Neuronal stem cell (in vitro differentiated cells): ENCODE results near the gene MARVELD1.

Source experiments
- DNase-seq: peaks from one replicate; pipeline ENCODE4 v3.0.0-alpha.2; 2013; ENCODE audit warnings: low spot score
- H2AFZ ChIP-seq: one replicate; pipeline ENCODE4 v1.6.1; 2013; ENCODE audit warnings: mild to moderate bottlenecking, low read length, inconsistent platforms
- H2AK5ac ChIP-seq: 2 replicates; pipeline ENCODE4 v1.6.1; 2013; ENCODE audit warnings: low read depth, mild to moderate bottlenecking, inconsistent platforms, low read length, moderate library complexity, mixed read lengths
- H2BK120ac ChIP-seq: 2 replicates; pipeline ENCODE4 v1.6.1; 2013; ENCODE audit warnings: low read depth, mild to moderate bottlenecking, inconsistent platforms, low read length, moderate library complexity, mixed read lengths
- H2BK12ac ChIP-seq: one replicate; pipeline ENCODE4 v1.6.1; 2013; ENCODE audit warnings: low read length, inconsistent platforms
- H2BK15ac ChIP-seq: 2 replicates; pipeline ENCODE4 v1.6.1; 2013; ENCODE audit warnings: mild to moderate bottlenecking, low read length, inconsistent platforms, mixed read lengths
- H2BK5ac ChIP-seq: one replicate; pipeline ENCODE4 v1.6.1; 2013; ENCODE audit warnings: inconsistent platforms, mild to moderate bottlenecking, low read length, moderate library complexity
- H3K14ac ChIP-seq: one replicate; pipeline ENCODE4 v1.6.1; 2013; ENCODE audit warnings: low read length, inconsistent platforms
- H3K18ac ChIP-seq: 2 replicates; pipeline ENCODE4 v1.6.1; 2013; ENCODE audit warnings: low read length, inconsistent platforms
- H3K23ac ChIP-seq: 2 replicates; pipeline ENCODE4 v1.6.1; 2013; ENCODE audit warnings: low read depth, mild to moderate bottlenecking, mixed read lengths, low read length, inconsistent platforms; ENCODE audit not compliant: poor library complexity
- H3K27ac ChIP-seq: replicated peaks from 3 replicates; pipeline ENCODE4 v1.5.1; 2013; ENCODE audit warnings: low read length, inconsistent platforms
- H3K27me3 ChIP-seq, 3 experiments: 2 replicates each; pipeline ENCODE4 v1.6.1; 2013; ENCODE audit warnings: low read length in 3 of 3, mild to moderate bottlenecking in 2 of 3, inconsistent platforms in 1 of 3, low read depth in 1 of 3, mixed read lengths in 1 of 3, moderate library complexity in 1 of 3; ENCODE audit not compliant: control insufficient read depth in 3 of 3, insufficient read depth in 3 of 3
- H3K36me3 ChIP-seq, 2 donors: replicated peaks in 1 of 2; 2 replicates each; pipeline ENCODE4 v1.6.1; 2013; ENCODE audit warnings: low read length in 2 of 2; ENCODE audit not compliant: control insufficient read depth in 2 of 2, insufficient read depth in 2 of 2
- H3K4ac ChIP-seq: 2 replicates; pipeline ENCODE4 v1.6.1; 2013; ENCODE audit warnings: inconsistent platforms, mild to moderate bottlenecking, low read length, moderate library complexity
- H3K4me1 ChIP-seq, 2 donors: 1 replicate in 1 of 2; 2 replicates in 1 of 2; pipeline ENCODE4 v1.6.1; 2013; ENCODE audit warnings: low read length in 2 of 2, low read depth in 1 of 2; ENCODE audit not compliant: control insufficient read depth in 2 of 2, insufficient read depth in 1 of 2
- H3K4me2 ChIP-seq: one replicate; pipeline ENCODE4 v1.6.1; 2013; ENCODE audit warnings: mild to moderate bottlenecking, low read length, inconsistent platforms; ENCODE audit not compliant: insufficient read depth, poor library complexity, severe bottlenecking
- H3K4me3 ChIP-seq, 2 donors: 2 replicates each; pipeline ENCODE4 v1.5.1; 2013; ENCODE audit warnings: low read length in 2 of 2, mild to moderate bottlenecking in 2 of 2, inconsistent platforms in 1 of 2, moderate library complexity in 1 of 2
- H3K79me1 ChIP-seq: one replicate; pipeline ENCODE4 v1.6.1; 2013; ENCODE audit warnings: low read depth, mild to moderate bottlenecking, inconsistent platforms, low read length, moderate library complexity
- H3K9ac ChIP-seq: one replicate; pipeline ENCODE4 v1.6.1; 2013; ENCODE audit warnings: mild to moderate bottlenecking, low read depth, low read length, inconsistent platforms; ENCODE audit not compliant: poor library complexity
- H3K9me3 ChIP-seq, 2 donors: replicated peaks in 1 of 2; 2 replicates each; pipeline versions ENCODE3 to v1.6.1; 2013; ENCODE audit warnings: low read length in 2 of 2, mild to moderate bottlenecking in 2 of 2, inconsistent platforms in 1 of 2, low read depth in 1 of 2, mixed read lengths in 1 of 2, moderate library complexity in 1 of 2; ENCODE audit not compliant: control insufficient read depth in 2 of 2, insufficient read depth in 1 of 2
- H4K8ac ChIP-seq: one replicate; pipeline ENCODE4 v1.6.1; 2013; ENCODE audit warnings: low read depth, mild to moderate bottlenecking, inconsistent platforms, low read length, moderate library complexity
- H4K91ac ChIP-seq: one replicate; pipeline ENCODE4 v1.6.1; 2013; ENCODE audit warnings: low read length, low read depth, mild to moderate bottlenecking, inconsistent platforms; ENCODE audit not compliant: poor library complexity
- WGBS, 2 donors: extraction: QIAGEN DNeasy Blood & Tissue Kit; methylation state at CpG; one replicate each; pipeline ENCODE4 v1.1.7; 2013; ENCODE audit warnings: missing lambda C conversion rate in 2 of 2, mixed read lengths in 1 of 2; ENCODE audit not compliant: insufficient read length in 2 of 2, insufficient replicate concordance in 1 of 2; ENCODE audit errors: extremely low coverage in 2 of 2; 5-methylcytosine and 5-hydroxymethylcytosine counted together

Gene MARVELD1

DNA sequence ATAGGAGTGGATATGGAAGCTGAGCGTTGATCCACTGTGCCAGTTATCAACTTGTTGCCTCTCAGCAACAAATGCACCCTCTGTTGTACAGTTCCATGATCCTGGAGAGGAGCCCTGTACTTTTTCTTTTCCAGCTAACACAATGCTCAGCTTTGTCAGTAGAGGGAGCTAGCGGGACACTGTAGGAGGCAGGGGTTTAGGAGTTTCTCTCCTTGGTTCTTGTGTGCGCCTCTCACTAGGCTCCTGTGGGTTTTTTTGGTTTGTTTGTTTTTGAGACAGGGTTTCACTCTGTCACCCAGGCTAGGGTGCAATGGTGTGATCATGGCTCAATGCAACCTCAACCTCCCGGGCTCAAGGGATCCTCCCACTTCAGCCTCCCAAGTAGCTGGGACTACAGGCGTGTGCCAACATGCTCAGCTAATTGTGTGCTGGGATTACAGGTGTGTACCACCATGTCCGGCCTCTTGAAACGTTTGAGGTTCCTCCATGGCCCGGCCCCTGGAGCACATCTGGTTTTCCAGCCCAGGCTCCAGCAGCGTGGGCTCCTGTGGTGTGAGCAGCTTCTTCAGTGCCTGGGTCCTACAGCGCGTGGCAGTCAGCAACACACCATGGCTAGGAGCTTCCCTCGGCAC, 12.0 kb upstream of the MARVELD1 start:
- Histone ChIP-seq H2AFZ (peak overlapping the region; percentile 65), H3K9me3 (no peaks in the 10 kb centered on the region), H2BK12ac (no peak overlapping the region), H3K27ac (no peak overlapping the region), H4K91ac (no peak overlapping the region), H3K4me2 (no peak overlapping the region), H3K36me3 (no peaks in the 10 kb centered on the region), H2BK120ac (no peak overlapping the region), H3K9ac (no peak overlapping the region), H3K79me1 (no peaks in the 10 kb centered on the region), H3K14ac (no peak overlapping the region), H4K8ac (peak overlapping the region; percentile 70), H2BK5ac (no peak overlapping the region), H2BK15ac (peak overlapping the region; percentile 72), H3K18ac (peak overlapping the region; percentile 39), H3K4me3 (no peak overlapping the region), H3K23ac (no peak overlapping the region), H3K4me1 (no peaks in the 10 kb centered on the region), H3K27me3 (peaks cover 0 to 4% (median 2%) of the 10 kb centered on the region in 3 experiments), H2AK5ac (no peak overlapping the region), H3K4ac (no peak overlapping the region)
- DNase-seq, result peak; percentile 70
- WGBS, 2 donors, result no CpG with 5 or more reads among the region's 12 CpGs

DNA sequence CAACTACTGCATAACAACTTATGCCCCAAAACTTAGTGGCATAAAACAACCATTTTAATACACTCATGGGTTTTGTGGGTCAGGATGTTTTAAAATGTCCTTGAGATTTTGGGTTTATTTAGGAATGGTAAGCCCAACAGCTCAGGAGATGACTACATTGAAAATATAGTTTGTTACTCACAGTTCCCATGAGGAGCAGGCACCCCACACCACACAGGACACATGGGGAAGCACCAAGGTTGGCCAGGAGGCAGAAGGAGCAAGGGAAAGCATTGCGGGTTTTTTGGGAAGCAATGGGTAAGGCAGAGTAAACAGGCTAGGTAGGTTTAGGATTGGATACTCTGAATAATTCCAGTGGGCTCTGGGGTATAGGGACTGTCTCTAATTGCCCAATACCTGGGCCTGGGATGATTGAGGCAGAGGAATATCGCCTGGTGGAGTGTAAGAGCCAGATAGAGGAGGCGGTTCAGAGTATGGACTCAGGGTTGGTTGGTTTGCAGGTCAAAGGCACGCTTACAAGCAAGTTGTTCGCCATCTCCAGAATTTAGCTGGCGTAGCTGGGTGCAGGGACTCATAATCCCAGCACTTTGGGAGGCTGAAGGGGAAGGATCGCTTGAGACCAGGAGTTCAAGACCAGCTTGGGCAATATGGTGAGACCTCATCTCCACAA, 10.0 kb upstream of the MARVELD1 start:
- DNase-seq, result no peak
- no CpG with 5 or more reads among the region's 7 CpGs for WGBS, 2 donors

DNA sequence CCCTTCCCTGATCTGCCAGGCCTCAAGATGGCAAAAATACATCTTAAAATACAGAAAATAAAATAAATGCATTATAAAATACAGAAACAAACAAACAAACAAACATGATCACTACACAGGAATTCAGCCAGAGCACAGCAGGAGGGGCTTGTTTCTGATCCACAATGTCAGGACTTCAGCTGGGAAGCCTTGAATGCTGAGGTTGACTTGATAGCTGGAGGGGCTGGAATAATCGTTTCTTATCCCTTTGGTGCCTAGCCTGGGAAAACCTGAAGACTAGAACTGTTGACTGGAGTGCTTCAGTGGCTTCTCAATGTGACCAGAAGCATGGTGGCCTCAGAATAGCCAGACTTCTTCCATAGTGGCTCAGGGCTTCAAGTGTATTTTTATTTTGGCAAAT, 9.2 kb upstream of the MARVELD1 start:
- Histone ChIP-seq H4K8ac (no peak overlapping the region), H2BK120ac (no peak overlapping the region), H4K91ac (no peak overlapping the region), H3K36me3 (no peaks in the 10 kb centered on the region), H3K23ac (no peak overlapping the region), H2BK12ac (no peak overlapping the region), H2AK5ac (no peak overlapping the region), H3K4me2 (no peak overlapping the region), H2BK15ac (no peak overlapping the region), H3K27ac (no peak overlapping the region), H2AFZ (no peak overlapping the region), H3K4ac (no peak overlapping the region), H3K4me1 (no peaks in the 10 kb centered on the region), H3K27me3 (peaks cover 0 to 9% (median 2%) of the 10 kb centered on the region in 3 experiments), H3K4me3 (no peak overlapping the region), H2BK5ac (no peak overlapping the region), H3K18ac (no peak overlapping the region), H3K9me3 (no peaks in the 10 kb centered on the region), H3K79me1 (no peaks in the 10 kb centered on the region), H3K14ac (no peak overlapping the region), H3K9ac (no peak overlapping the region)
- WGBS, 2 donors, result no CpG with 5 or more reads among the region's 1 CpG
- no peak for DNase-seq

More for the DNA sequence above, 10.0 kb upstream of the MARVELD1 start:
- Histone ChIP-seq H4K91ac (no peak overlapping the region), H3K79me1 (no peaks in the 10 kb centered on the region), H2BK5ac (no peak overlapping the region), H3K27ac (no peak overlapping the region), H2BK120ac (no peak overlapping the region), H3K9ac (no peak overlapping the region), H3K4ac (no peak overlapping the region), H3K27me3 (peaks cover 0 to 12% (median 2%) of the 10 kb centered on the region in 3 experiments), H3K9me3 (no peaks in the 10 kb centered on the region), H2AK5ac (no peak overlapping the region), H3K14ac (no peak overlapping the region), H3K18ac (no peak overlapping the region), H2AFZ (no peak overlapping the region), H3K4me1 (no peaks in the 10 kb centered on the region), H2BK15ac (no peak overlapping the region), H2BK12ac (no peak overlapping the region), H3K23ac (no peak overlapping the region), H3K36me3 (no peaks in the 10 kb centered on the region), H3K4me3 (no peak overlapping the region), H4K8ac (no peak overlapping the region), H3K4me2 (no peak overlapping the region)

DNA sequence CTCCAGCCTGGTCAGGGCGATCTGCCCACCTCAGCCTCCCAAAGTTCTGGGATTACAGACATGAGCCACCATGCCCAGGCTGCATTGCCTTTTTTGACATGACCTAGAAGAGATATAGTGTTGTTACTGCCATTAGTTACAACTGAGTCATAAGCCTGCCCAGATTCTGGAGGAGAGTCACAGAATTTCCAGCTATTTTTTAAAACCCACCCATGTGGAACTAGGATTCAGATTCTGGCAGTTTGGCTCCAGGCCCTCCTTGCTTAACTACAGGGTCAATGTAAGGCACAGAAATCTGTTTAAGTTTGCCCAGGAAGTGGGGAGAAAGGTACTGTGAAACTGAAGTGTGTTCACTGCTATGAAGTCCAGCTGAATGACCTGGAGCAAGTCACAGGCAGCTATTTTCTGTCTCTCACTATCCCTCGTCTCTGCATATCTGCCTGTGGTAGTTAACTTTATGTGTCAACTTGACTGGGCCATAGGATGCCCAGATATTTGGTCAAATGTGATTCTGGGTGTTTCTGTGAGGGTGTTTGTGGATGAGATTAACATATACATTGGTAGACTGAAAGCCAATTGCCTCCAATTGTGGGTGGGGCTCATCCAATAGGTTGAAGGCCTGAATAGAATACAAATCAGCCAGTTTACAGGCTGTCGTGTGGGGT, 8.4 kb upstream of the MARVELD1 start:
- Histone ChIP-seq H3K36me3 (no peaks in the 10 kb centered on the region), H4K8ac (no peak overlapping the region), H4K91ac (no peak overlapping the region), H3K27me3 (peaks cover 0 to 9% (median 0%) of the 10 kb centered on the region in 3 experiments), H3K9me3 (no peaks in the 10 kb centered on the region), H2BK12ac (no peak overlapping the region), H3K18ac (no peak overlapping the region), H3K27ac (no peak overlapping the region), H3K14ac (no peak overlapping the region), H3K9ac (no peak overlapping the region), H2BK15ac (no peak overlapping the region), H2AFZ (no peak overlapping the region), H2BK5ac (no peak overlapping the region), H2AK5ac (no peak overlapping the region), H3K4me1 (peaks cover 0 to 2% of the 10 kb centered on the region in 2 donors), H3K23ac (no peak overlapping the region), H2BK120ac (no peak overlapping the region), H3K4me3 (no peak overlapping the region), H3K4me2 (no peak overlapping the region), H3K4ac (no peak overlapping the region), H3K79me1 (no peaks in the 10 kb centered on the region)
- WGBS, 2 donors, result no CpG with 5 or more reads among the region's 3 CpGs
- no peak for DNase-seq
